Ishikawa (cell line): ENCODE results near the gene EGR2.

Source experiments
- CEBPB ChIP-seq: IDR thresholded peaks from 2 replicates; pipeline ENCODE4 v1.6.1; 2012
- CREB1 ChIP-seq: IDR thresholded peaks from 2 replicates; pipeline ENCODE4 v1.6.1; 2012; ENCODE audit warnings: low read depth
- EGR1 ChIP-seq: IDR thresholded peaks from 2 replicates; pipeline ENCODE4 v1.6.1; 2012
- EP300 ChIP-seq: IDR thresholded peaks from 2 replicates; pipeline ENCODE4 v1.6.1; 2012; ENCODE audit warnings: borderline replicate concordance
- FOXM1 ChIP-seq: IDR thresholded peaks from 2 replicates; pipeline ENCODE4 v1.6.1; 2012; ENCODE audit warnings: low read depth, borderline replicate concordance
- MAX ChIP-seq: IDR thresholded peaks from 2 replicates; pipeline ENCODE4 v1.6.1; 2012
- NFIC ChIP-seq: IDR thresholded peaks from 2 replicates; pipeline ENCODE4 v1.6.1; 2012
- RAD21 ChIP-seq: IDR thresholded peaks from 2 replicates; pipeline ENCODE4 v1.6.1; 2012; ENCODE audit warnings: low read depth
- TAF1 ChIP-seq: IDR thresholded peaks from 2 replicates; pipeline ENCODE4 v1.6.1; 2012; ENCODE audit warnings: low read depth, mild to moderate bottlenecking
- TCF12 ChIP-seq: IDR thresholded peaks from 2 replicates; pipeline ENCODE4 v1.6.1; 2012; ENCODE audit warnings: low read depth
- TEAD4 ChIP-seq: IDR thresholded peaks from 2 replicates; pipeline ENCODE4 v1.6.1; 2012
- YY1 ChIP-seq: IDR thresholded peaks from 2 replicates; pipeline ENCODE4 v1.6.1; 2012; ENCODE audit warnings: low read depth
- ZBTB7A ChIP-seq: IDR thresholded peaks from 2 replicates; pipeline ENCODE4 v1.6.1; 2012; ENCODE audit warnings: low read depth
- TF ChIP-seq, protein P1 (sequence below): IDR thresholded peaks from 2 replicates; pipeline ENCODE4 v1.6.1; 2012; ENCODE audit warnings: low read depth, mild to moderate bottlenecking
- TF ChIP-seq, protein P2 (sequence below): IDR thresholded peaks from 2 replicates; pipeline ENCODE4 v1.6.1; 2012

The EGR2 gene

DNA sequence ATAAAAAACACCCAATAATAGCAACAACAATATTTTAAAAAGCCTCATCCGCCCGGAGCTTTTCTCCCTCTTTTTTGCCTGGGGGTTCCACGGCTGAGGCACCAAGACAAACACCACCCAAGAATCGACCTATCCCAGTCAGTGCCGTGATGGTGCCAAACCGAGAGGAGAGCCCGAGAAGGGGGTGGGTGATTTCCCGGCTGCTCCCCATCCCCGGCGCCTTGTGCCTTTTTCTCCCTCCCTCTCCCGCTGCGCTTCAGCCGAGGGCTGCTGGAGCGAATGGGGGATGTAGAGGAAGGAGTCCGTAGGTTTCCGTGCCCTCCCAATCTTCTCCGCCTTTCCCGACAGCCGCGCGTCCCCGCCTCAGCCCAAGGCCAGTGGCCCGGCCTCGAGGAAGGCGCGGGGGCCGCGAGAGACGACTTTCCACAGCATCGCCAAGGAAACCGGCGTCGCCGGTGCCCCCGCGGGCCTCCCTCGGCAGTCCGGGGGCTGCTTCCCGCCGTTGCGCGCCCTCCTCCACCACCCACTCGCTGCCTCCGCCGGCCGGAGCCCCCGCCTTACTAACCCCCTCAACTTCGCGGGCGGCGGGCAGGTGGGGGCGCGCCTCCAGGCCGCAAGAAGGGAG lies 1.3 kb downstream of the EGR2 start:
- TF ChIP-seq MAX = no peak

DNA sequence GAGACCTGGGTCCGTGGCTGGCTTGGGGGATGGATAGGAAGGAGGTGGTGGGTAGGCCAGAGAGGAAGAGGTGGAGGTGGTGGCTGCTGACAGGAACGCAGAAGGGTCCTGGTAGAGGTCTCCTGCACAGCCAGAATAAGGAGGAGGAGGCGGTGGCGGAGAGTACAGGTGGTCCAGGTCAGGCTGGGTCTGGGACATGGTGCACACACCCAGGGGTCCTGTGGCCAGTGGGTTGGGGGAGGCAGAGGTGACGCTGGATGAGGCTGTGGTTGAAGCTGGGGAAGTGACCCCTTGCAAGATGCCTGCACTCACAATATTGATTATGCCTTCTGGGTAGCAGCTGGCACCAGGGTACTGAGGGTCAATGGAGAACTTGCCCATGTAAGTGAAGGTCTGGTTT lies 2.2 kb downstream of the EGR2 start:
- TF ChIP-seq CREB1 (no peak), TCF12 (no peak), NFIC (no peak), EGR1 (no peak), FOXM1 (no peak), EP300 (no peak), RAD21 (no peak), TAF1 (no peak), TEAD4 (no peak), CEBPB (no peak)
- TF ChIP-seq, protein P1, sequence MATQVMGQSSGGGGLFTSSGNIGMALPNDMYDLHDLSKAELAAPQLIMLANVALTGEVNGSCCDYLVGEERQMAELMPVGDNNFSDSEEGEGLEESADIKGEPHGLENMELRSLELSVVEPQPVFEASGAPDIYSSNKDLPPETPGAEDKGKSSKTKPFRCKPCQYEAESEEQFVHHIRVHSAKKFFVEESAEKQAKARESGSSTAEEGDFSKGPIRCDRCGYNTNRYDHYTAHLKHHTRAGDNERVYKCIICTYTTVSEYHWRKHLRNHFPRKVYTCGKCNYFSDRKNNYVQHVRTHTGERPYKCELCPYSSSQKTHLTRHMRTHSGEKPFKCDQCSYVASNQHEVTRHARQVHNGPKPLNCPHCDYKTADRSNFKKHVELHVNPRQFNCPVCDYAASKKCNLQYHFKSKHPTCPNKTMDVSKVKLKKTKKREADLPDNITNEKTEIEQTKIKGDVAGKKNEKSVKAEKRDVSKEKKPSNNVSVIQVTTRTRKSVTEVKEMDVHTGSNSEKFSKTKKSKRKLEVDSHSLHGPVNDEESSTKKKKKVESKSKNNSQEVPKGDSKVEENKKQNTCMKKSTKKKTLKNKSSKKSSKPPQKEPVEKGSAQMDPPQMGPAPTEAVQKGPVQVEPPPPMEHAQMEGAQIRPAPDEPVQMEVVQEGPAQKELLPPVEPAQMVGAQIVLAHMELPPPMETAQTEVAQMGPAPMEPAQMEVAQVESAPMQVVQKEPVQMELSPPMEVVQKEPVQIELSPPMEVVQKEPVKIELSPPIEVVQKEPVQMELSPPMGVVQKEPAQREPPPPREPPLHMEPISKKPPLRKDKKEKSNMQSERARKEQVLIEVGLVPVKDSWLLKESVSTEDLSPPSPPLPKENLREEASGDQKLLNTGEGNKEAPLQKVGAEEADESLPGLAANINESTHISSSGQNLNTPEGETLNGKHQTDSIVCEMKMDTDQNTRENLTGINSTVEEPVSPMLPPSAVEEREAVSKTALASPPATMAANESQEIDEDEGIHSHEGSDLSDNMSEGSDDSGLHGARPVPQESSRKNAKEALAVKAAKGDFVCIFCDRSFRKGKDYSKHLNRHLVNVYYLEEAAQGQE = no peak

GRCh38 chr10:62813453-62813852 lies 2.7 kb downstream of the EGR2 start:
- TF ChIP-seq CREB1 (no peak), TAF1 (no peak), FOXM1 (no peak), TCF12 (no peak), YY1 (no peak), EP300 (no peak), NFIC (no peak), EGR1 (no peak), ZBTB7A (no peak), CEBPB (no peak), TEAD4 (no peak), MAX (no peak), RAD21 (no peak)
- TF ChIP-seq, protein P1 = no peak
- TF ChIP-seq, protein P2, sequence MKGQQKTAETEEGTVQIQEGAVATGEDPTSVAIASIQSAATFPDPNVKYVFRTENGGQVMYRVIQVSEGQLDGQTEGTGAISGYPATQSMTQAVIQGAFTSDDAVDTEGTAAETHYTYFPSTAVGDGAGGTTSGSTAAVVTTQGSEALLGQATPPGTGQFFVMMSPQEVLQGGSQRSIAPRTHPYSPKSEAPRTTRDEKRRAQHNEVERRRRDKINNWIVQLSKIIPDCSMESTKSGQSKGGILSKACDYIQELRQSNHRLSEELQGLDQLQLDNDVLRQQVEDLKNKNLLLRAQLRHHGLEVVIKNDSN = no peak

- TF ChIP-seq TCF12 = no peak
- TF ChIP-seq ZBTB7A = no peak
- TF ChIP-seq TAF1 = no peak
- TF ChIP-seq NFIC = no peak
- TF ChIP-seq, protein P1 = no peak
Observed at GRCh38 chr10:62812672-62813439, 3.3 kb downstream of the EGR2 start.

DNA sequence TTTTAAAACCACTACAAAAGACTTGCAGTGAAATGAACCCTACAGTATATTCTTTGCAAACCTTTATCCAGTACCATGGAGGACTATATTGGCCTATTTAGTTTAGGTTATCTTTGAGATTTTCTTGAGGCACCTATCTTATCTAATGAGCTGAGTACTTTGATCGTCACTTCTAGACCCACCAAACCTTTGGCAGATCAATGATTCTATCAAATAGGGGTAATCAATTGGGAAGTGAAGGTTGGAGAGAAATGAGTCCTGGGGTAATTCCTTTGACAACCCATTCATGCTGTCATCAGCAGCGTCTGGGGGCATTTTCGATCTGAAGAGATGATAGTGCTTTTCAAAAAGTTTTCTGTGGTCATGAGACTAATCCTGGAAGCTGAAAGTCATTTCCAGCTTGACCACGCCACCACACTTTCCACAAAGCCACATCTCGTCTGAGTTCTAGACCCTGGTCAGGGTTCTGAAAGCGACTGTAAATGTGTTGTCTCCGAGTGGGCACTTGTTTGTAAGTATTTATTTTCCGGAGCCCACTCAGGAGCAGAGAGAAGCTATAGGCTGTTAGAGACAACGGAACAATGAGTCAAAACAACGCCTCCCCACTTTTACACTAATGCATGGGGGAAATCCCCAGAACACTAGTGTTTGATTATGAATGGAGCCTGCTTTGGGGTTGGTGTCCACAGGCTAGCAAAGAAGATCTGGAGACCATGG lies 4.8 kb downstream of the EGR2 start:
- TF ChIP-seq CREB1 (no peak), TEAD4 (no peak), YY1 (no peak), RAD21 (no peak), ZBTB7A (no peak), CEBPB (no peak), EP300 (no peak), NFIC (no peak), MAX (no peak), FOXM1 (no peak), EGR1 (no peak), TAF1 (no peak), TCF12 (no peak)
- TF ChIP-seq, protein P1 = no peak
